Keratinocyte (primary cell): ENCODE measurements around the gene HS3ST6. TPM values are rescaled to one million over a fixed set of nuclear protein-coding genes. Genes with fewer than 3 reads are reported as not detected.

Experiments used
- DNase-seq: peaks from one replicate; pipeline ENCODE4 v3.0.0-alpha.2; 2011; ENCODE audit warnings: low read depth, missing footprints, low spot score
- FAIRE-seq: peaks from 2 replicates; lab custom pipeline; 2011; peaks lifted over from hg19 to GRCh38; lab: Jason Lieb, UNC
- H2AFZ ChIP-seq: 2 replicates; pipeline ENCODE4 v1.6.0; 2012; ENCODE audit warnings: low read length, control low read depth, inconsistent platforms; ENCODE audit not compliant: control insufficient read depth
- H3K27ac ChIP-seq: 2 replicates; pipeline ENCODE4 v1.5.1; 2011; ENCODE audit warnings: low read length; ENCODE audit not compliant: control insufficient read depth, insufficient read depth
- H3K27me3 ChIP-seq: 3 replicates; pipeline ENCODE4 v1.6.0; 2011; ENCODE audit warnings: low read length; ENCODE audit not compliant: control insufficient read depth, insufficient read depth; ENCODE audit errors: extremely low read depth
- H3K36me3 ChIP-seq, 2 experiments: 2 replicates in 1 of 2; 3 replicates in 1 of 2; pipeline ENCODE4 v1.5.1; 2011; ENCODE audit warnings: low read length in 2 of 2, mild to moderate bottlenecking in 1 of 2; ENCODE audit not compliant: control insufficient read depth in 2 of 2, insufficient read depth in 2 of 2; ENCODE audit errors: extremely low read depth in 1 of 2
- H3K4me1 ChIP-seq: 3 replicates; pipeline ENCODE4 v1.5.1; 2011; ENCODE audit warnings: low read length; ENCODE audit not compliant: control insufficient read depth, insufficient read depth; ENCODE audit errors: extremely low read depth
- H3K4me2 ChIP-seq: 3 replicates; pipeline ENCODE4 v1.6.0; 2011; ENCODE audit warnings: low read depth, low read length; ENCODE audit not compliant: control insufficient read depth, insufficient read depth; ENCODE audit errors: extremely low read depth
- H3K4me3 ChIP-seq, 3 experiments: fragments of 200-600 bp in 1 of 3; sonication (generic) in 1 of 3; 2 replicates in 2 of 3; 3 replicates in 1 of 3; pipeline ENCODE4 v1.5.1; 2011 to 2016; ENCODE audit warnings: low read length in 3 of 3, mild to moderate bottlenecking in 3 of 3, control low read depth in 2 of 3, inconsistent platforms in 1 of 3, low read depth in 1 of 3, mixed read lengths in 1 of 3, mixed run types in 1 of 3, moderate library complexity in 1 of 3; ENCODE audit not compliant: control insufficient read depth in 2 of 3, insufficient read depth in 2 of 3; ENCODE audit errors: extremely low read depth in 1 of 3
- H3K79me2 ChIP-seq: 2 replicates; pipeline ENCODE4 v1.6.0; 2012; ENCODE audit warnings: low read length; ENCODE audit not compliant: control insufficient read depth, insufficient read depth
- H3K9ac ChIP-seq: 3 replicates; pipeline ENCODE4 v1.6.0; 2011; ENCODE audit warnings: low read length; ENCODE audit not compliant: control insufficient read depth, insufficient read depth; ENCODE audit errors: extremely low read depth
- H3K9me1 ChIP-seq: 3 replicates; pipeline ENCODE4 v1.6.0; 2011; ENCODE audit warnings: low read length; ENCODE audit not compliant: control insufficient read depth, insufficient read depth; ENCODE audit errors: extremely low read depth
- H3K9me3 ChIP-seq: 2 replicates; pipeline ENCODE4 v1.5.1; 2012; ENCODE audit warnings: low read depth, low read length; ENCODE audit not compliant: control insufficient read depth
- H4K20me1 ChIP-seq: 3 replicates; pipeline ENCODE4 v1.6.0; 2011; ENCODE audit warnings: low read length; ENCODE audit not compliant: control insufficient read depth, insufficient read depth; ENCODE audit errors: extremely low read depth
- EZH2 ChIP-seq: IDR thresholded peaks from one replicate; pipeline ENCODE4 v1.6.1; 2012; ENCODE audit warnings: inconsistent platforms, mild to moderate bottlenecking, low read length, moderate library complexity
- dilution Hi-C: fragments of 300-500 bp; cut with MboI; formaldehyde crosslinking; loops from one replicate; pipeline ENCODE4 v1.7.0; 2020; ENCODE audit warnings: low sequenced_read_pairs; ENCODE audit not compliant: extremely low pct_ligation_motif_present
- polyA plus RNA-seq, 5 experiments: library from polyadenylated mRNA; depleted of rRNA in 3 of 5; stranded (reverse) in 3 of 5; stranded (forward) in 1 of 5; unstranded in 1 of 5; fragments of >200 nt; gene quantifications; 1 replicate in 1 of 5; 2 replicates in 3 of 5; 3 replicates in 1 of 5; pipeline versions ENCODE4 v1.2.1 to v1.2.3, GENCODE V29; 2011 to 2012; ENCODE audit warnings: missing spikeins in 2 of 5, low read depth in 1 of 5, low replicate concordance in 1 of 5
- TF ChIP-seq, protein P1 (sequence below), 3 experiments: IDR thresholded peaks in 1 of 3; conservative IDR thresholded peaks in 1 of 3; optimal IDR thresholded peaks in 1 of 3; 2 replicates in 2 of 3; 3 replicates in 1 of 3; pipeline versions ENCODE3 to v1.5.1; 2011; ENCODE audit warnings: low read length in 3 of 3, mild to moderate bottlenecking in 3 of 3, moderate library complexity in 2 of 3, control low read depth in 1 of 3, inconsistent platforms in 1 of 3; ENCODE audit not compliant: insufficient read depth in 2 of 3; ENCODE audit errors: extremely low read depth in 1 of 3

The HS3ST6 gene
- polyA plus RNA-seq, 1 donor (not counting 4 experiments of a cell fraction or from before 2014, with no cell fraction given) = not detected

- FAIRE-seq (no peak), DNase-seq (no peak)
- no peaks in the 10 kb centered on the region for H3K4me1 ChIP-seq
- H3K9me3 ChIP-seq = no peaks in the 10 kb centered on the region
- H3K9ac ChIP-seq = no peak overlapping the region
- no peak overlapping the region for H3K27ac ChIP-seq
- no peaks in the 10 kb centered on the region for H3K79me2 ChIP-seq
- no peaks in the 10 kb centered on the region for H3K9me1 ChIP-seq
- H3K4me2 ChIP-seq = no peak overlapping the region
- no peak overlapping the region for H2AFZ ChIP-seq
- no peaks in the 10 kb centered on the region for H3K36me3 ChIP-seq
- dilution Hi-C loops = no loop called here
- H4K20me1 ChIP-seq = no peaks in the 10 kb centered on the region
- TF ChIP-seq, protein P1, sequence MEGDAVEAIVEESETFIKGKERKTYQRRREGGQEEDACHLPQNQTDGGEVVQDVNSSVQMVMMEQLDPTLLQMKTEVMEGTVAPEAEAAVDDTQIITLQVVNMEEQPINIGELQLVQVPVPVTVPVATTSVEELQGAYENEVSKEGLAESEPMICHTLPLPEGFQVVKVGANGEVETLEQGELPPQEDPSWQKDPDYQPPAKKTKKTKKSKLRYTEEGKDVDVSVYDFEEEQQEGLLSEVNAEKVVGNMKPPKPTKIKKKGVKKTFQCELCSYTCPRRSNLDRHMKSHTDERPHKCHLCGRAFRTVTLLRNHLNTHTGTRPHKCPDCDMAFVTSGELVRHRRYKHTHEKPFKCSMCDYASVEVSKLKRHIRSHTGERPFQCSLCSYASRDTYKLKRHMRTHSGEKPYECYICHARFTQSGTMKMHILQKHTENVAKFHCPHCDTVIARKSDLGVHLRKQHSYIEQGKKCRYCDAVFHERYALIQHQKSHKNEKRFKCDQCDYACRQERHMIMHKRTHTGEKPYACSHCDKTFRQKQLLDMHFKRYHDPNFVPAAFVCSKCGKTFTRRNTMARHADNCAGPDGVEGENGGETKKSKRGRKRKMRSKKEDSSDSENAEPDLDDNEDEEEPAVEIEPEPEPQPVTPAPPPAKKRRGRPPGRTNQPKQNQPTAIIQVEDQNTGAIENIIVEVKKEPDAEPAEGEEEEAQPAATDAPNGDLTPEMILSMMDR (optimal IDR thresholded peaks at IDR 0.05 in 1 of 3, IDR thresholded peaks at IDR 0.05 in 1 of 3, conservative IDR thresholded peaks at IDR 0.05 in 1 of 3; ENCODE audit: extremely low read depth in 1 of 3, insufficient read depth in 2 of 3, low read length in 3 of 3) = no peak
- TF ChIP-seq EZH2 = no peak
- no peak overlapping the region for H3K4me3 ChIP-seq
- peaks cover 29% of the 10 kb centered on the region for H3K27me3 ChIP-seq
Measured at GRCh38 chr16:1890708-1891050, 27.5 kb downstream of the HS3ST6 start.

DNA sequence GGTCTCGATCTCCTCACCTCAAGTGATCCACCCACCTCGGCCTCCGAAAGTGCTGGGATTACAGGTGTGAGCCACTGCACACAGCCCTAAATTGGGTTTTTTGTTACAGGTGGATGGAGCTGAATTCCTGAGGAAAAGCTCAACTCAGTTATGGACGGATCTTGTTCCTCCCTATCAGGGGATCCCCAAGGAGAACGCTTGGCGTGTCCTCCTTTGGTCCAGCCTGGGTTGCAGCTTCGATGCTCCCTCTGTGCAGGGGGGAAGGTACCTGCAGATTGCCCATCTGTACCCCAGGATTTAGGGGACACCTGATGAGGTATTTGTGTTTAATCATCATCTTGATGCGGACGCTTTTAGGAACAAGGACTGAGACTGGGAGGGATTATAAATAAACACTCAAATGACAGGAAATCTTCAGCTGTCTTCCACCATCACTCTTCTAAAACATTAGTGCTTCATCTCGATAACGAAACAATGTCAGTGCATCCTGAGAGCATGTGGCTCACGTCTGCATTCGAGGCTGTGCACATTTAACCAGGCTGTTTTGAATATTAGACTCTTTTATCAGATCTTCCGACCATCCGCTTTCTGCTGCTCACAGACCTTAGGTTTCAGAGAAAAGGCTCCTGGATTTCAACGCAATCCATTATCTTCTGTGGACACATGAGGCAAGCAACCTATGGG lies 28.0 kb downstream of the HS3ST6 start:
- Histone ChIP-seq H3K27ac (no peak overlapping the region), H3K36me3 (no peaks in the 10 kb centered on the region), H3K9me3 (no peaks in the 10 kb centered on the region), H3K4me3 (no peak overlapping the region), H3K79me2 (no peaks in the 10 kb centered on the region), H3K4me1 (no peaks in the 10 kb centered on the region), H3K27me3 (peaks cover 28% of the 10 kb centered on the region), H3K4me2 (no peak overlapping the region), H3K9me1 (no peaks in the 10 kb centered on the region), H3K9ac (no peak overlapping the region), H2AFZ (no peak overlapping the region), H4K20me1 (no peaks in the 10 kb centered on the region)
- TF ChIP-seq, protein P1 (optimal IDR thresholded peaks at IDR 0.05 in 1 of 3, IDR thresholded peaks at IDR 0.05 in 1 of 3, conservative IDR thresholded peaks at IDR 0.05 in 1 of 3; ENCODE audit: extremely low read depth in 1 of 3, insufficient read depth in 2 of 3, low read length in 3 of 3) = no peak
- no peak for TF ChIP-seq EZH2
- dilution Hi-C loops = no loop called here
- no peak for FAIRE-seq
- DNase-seq = no peak
